HG03280 (cell line): ENCODE data around the gene SGTA.

Experiments
- ATAC-seq: cut with Tn5 transposase; IDR thresholded peaks from one replicate; pipeline ENCODE4 v1.9.1; 2021; ENCODE audit warnings: mild to moderate bottlenecking, moderate library complexity; ENCODE audit not compliant: unreplicated experiment

SGTA gene

GRCh38 chr19:2810141-2811091 lies 27.3 kb upstream of the SGTA start:
- no peak for ATAC-seq

DNA sequence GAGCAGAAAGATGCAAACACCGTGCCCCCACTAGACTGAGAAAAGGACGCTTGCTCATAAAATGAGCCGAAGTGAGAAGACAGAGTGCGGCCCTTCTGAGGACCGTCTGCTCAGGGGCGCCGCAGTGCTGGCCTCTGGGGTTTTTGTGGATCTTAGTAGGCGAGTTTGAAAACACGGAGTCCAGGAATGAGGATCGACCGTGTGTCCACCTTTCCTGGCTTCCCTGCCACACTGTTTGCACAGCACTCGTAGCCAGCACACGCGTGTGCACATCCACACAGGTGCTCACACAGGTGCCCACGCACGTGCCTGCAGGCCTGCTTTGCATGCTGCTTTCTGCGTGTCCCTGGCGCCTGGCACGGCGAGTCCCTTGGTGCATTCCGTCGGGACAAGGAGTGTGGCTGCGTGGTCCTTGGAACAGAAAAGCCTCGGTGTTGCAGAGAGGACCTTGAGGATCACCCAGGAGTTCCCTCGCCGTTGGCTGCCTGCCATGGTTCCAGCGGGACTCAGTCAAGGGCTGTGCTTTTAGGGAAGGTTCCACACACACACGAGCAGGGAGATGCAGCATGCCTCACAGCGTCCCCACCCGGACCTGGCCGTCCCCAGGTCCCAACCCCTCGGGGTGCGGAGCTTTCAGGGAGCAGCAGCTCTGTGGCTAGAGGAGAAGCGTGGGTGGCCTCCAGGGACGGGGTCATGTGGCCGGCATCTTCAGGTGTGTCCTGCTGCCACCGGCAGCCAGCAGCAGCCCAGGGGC lies 26.5 kb upstream of the SGTA start:
- ATAC-seq: no peak

DNA sequence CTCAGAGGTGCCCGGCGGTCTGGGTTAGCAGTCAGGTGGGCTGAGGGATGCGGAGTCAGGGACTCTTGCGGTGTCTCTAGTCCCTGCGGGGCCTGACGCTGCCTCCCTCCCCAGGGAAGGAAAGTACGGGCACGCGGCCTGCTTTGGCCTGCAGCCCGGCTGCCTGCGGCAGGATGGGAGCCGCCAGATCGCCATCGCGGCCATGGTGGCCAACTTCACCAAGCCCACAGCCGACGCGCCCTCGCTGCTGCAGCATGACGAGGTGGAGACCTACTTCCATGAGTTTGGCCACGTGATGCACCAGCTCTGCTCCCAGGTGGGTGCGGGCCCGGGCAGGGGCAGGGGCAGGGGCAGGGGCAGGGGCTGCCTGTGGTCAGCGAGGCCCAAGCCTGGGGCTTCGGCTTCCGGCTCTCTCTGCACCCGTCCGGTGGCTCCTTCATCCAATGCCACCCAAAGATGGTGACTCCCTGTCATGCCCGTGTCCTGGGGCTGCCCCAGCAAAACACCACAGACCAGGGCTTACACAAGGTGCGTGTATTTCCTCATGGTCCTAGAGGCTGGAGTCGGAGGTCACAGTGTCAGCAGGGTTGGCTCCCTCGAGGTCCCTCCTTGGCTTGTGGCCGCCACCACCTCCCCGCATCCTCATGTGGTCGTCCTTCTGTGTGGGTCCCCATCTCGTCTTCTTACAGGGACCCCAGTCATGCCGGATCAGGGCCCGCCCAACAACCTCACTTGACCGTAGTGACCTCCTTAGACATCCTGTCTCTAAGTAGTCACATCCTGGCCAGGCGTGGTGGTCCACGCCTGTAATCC lies 25.3 kb upstream of the SGTA start:
- no peak for ATAC-seq

DNA sequence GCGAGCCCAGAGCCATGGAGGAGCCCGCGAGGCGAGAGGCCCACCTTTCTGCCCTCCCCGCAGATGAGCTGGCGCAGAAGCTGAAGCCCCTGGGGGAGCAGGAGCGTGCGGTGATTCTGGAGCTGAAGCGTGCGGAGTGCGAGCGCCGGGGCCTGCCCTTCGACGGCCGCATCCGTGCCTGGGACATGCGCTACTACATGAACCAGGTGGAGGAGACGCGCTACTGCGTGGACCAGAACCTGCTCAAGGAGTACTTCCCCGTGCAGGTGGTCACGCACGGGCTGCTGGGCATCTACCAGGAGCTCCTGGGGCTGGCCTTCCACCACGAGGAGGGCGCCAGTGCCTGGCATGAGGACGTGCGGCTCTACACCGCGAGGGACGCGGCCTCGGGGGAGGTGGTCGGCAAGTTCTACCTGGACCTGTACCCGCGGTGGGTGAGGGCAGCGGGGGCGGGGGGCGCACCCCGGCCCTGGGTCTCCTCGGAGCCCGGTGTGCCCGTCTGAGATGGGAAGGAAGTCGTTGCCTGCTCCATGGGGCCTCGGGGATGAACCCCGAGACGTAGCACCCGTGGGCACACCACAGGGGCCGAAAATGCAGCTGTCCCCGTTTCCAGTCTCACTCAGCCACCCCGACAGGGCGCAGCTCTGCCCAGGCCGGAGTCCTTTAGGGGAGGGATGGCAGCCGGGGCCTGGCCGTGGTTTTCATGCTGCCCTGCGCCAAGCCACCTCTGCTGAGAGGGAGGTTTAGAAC lies 24.5 kb upstream of the SGTA start:
- no peak for ATAC-seq

DNA sequence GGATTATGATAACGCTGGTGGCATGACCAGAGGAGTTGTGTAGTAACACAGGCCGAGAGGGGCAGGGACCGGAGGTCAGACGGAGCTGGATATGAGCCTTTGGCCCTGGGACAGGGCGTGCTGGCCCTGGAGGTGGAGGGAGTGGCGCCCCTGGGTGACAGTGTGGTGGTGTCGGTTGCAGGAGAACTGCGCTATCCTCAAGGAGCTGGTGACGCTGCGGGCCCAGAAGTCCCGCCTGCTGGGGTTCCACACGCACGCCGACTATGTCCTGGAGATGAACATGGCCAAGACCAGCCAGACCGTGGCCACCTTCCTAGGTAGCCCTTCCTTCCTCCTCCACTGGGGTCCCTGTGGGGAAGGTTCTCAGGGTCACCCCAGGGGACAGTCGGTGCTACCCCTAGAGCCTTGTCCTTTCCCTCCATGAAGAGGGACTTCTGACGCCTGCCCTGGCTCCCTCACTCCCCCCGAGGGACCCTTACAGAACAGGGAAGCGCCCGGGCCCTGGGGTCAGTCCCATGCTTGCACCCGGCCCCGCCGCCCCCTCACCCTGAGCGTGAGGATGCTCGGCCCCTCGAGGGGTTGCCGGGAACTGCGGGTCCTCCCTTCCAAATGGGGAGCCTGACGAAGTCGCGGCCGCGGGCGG lies 23.8 kb upstream of the SGTA start:
- no peak for ATAC-seq

- ATAC-seq: no peak
These were observed 23.0 kb upstream of the SGTA start for GRCh38 chr19:2805991-2806649.

GRCh38 chr19:2805261-2805900 lies 22.3 kb upstream of the SGTA start:
- ATAC-seq: no peak

DNA sequence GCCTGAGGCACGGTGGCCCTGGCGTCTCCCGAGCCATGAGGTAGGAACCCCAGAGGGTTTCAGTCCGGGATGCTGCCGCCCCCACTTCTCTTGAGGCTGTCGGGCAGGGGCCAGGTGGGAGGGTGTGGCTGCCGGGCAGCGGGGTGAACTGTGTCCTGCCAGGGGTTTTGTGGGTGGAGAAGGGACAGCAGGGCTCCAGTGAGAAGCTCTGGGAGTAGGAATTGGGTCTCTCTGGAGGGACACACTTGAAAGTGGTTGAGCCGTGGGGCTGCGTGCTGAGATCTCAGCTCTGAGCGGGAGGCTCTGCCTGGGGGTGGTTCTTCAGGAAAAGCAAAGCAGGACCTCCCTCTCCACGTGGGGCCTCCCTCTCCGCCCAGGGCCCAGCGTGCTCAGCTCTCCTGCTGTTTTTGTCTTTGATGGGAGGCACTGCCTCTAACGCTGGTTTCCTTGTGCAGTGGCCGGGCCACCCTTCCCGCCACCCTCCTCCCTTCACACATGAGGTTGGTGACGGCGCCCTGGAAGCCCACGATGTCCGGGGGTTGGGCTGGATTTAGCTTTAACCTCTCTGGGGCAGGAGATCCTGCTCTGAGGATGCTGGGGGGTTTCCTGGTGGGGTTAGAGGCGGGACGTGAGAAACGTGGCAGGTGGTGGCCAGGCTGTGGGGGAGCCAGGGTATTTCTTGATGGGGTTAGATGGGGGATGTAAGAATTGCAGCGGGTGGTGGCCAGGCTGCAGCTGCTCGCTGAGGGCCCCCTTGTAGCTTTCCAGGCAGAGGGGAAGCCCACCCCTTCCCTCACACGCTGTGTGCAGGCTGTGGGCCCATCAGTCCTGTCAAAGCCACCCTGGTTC lies 21.3 kb upstream of the SGTA start:
- no peak for ATAC-seq

- no peak for ATAC-seq
These were observed 20.5 kb upstream of the SGTA start for GRCh38 chr19:2803486-2804155.

- no peak for ATAC-seq
These were observed 19.8 kb upstream of the SGTA start for GRCh38 chr19:2802826-2803225.

- ATAC-seq: no peak
These were observed 17.4 kb upstream of the SGTA start for GRCh38 chr19:2800506-2800905.

- ATAC-seq: no peak
These were observed 16.4 kb upstream of the SGTA start for GRCh38 chr19:2799273-2800020.

DNA sequence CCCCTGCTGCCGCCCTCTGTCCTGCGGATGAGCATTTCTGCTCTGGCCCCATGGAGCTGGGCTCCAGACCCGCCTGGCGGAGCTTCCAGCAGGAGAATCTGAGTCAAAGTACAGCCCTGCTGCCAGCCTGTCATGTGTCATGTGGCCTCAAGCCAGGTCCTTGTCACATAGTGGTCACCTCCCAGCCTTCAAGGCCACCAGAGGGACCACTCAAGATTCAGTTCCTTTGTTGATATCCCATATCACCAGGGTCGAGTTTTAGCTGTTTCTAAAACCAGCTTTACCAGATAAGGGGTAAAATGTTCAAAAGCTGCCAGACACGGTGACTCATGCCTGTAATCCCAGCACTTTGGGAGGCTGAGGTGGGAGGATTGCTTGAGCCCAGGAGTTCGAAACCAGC lies 15.7 kb upstream of the SGTA start:
- no peak for ATAC-seq

DNA sequence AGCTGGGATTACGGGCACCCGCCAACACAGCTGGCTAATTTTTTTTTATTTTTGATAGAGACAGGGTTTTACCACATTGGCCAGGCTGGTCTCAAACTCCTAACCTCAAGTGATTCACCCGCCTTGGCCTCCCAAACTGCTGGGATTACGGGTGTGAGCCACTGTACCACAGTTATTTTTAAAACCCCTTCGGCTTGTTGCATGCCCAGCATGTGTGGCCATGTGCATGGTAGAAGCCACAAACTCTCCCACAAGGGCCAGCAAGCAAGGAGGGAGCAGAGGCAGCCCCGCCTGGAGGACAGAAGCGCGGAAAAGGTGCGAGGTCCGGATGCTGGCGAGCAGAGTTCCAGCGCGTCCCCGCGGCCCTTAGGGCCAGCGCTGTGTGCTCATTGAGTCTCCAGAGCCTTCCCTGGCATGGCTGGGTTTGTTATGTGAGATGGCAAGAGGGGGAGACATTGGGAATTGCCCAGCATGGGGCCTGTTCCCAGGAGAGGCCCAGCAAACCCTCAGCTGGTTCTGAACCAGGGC lies 15.1 kb upstream of the SGTA start:
- no peak for ATAC-seq

GRCh38 chr19:2797280-2797679 lies 14.2 kb upstream of the SGTA start:
- no peak for ATAC-seq

GRCh38 chr19:2796659-2797266 lies 13.7 kb upstream of the SGTA start:
- ATAC-seq: no peak
